ENCODE data around the gene OR2AG1.

OR2AG1 gene

GRCh38 chr11:6735306-6735705 is 47.5 kb upstream of the OR2AG1 start:
- TF ChIP-seq CEBPB (IDR thresholded peaks at IDR 0.05) = no peak
- TF ChIP-seq USF1 (IDR thresholded peaks at IDR 0.05) = no peak
- no peak for TF ChIP-seq TCF12 (IDR thresholded peaks at IDR 0.05; ENCODE audit: low read depth)
- no peak for TF ChIP-seq FOXM1 (IDR thresholded peaks at IDR 0.05; ENCODE audit: borderline replicate concordance, low read depth)
- no peak for TF ChIP-seq RAD21 (IDR thresholded peaks at IDR 0.05; ENCODE audit: low read depth)
- TF ChIP-seq CREB1 (IDR thresholded peaks at IDR 0.05; ENCODE audit: low read depth) = no peak
- no peak for TF ChIP-seq TAF1 (IDR thresholded peaks at IDR 0.05; ENCODE audit: low read depth)
- no peak for TF ChIP-seq ZBTB7A (IDR thresholded peaks at IDR 0.05; ENCODE audit: low read depth)
- no peak for TF ChIP-seq EP300 (IDR thresholded peaks at IDR 0.05; ENCODE audit: borderline replicate concordance)
- no peak for TF ChIP-seq NFIC (IDR thresholded peaks at IDR 0.05)

- TF ChIP-seq MAX (IDR thresholded peaks at IDR 0.05) (no peak), YY1 (IDR thresholded peaks at IDR 0.05; ENCODE audit: low read depth) (no peak), TCF12 (IDR thresholded peaks at IDR 0.05; ENCODE audit: low read depth) (no peak), NFIC (IDR thresholded peaks at IDR 0.05) (0 out of 2 replicates have a peak, but pooled peaks have one; percentile 22), EGR1 (IDR thresholded peaks at IDR 0.05) (no peak), REST (IDR thresholded peaks at IDR 0.05; ENCODE audit: low read depth) (no peak)
Measured at GRCh38 chr11:6736495-6737121, 46.2 kb upstream of the OR2AG1 start.

- no peak for TF ChIP-seq EP300 (IDR thresholded peaks at IDR 0.05; ENCODE audit: borderline replicate concordance)
- TF ChIP-seq ZBTB7A (IDR thresholded peaks at IDR 0.05; ENCODE audit: low read depth) = no peak
- TF ChIP-seq RAD21 (IDR thresholded peaks at IDR 0.05; ENCODE audit: low read depth) = peak; percentile 55
- TF ChIP-seq REST (IDR thresholded peaks at IDR 0.05; ENCODE audit: low read depth) = no peak
- TF ChIP-seq USF1 (IDR thresholded peaks at IDR 0.05) = no peak
- no peak for TF ChIP-seq EGR1 (IDR thresholded peaks at IDR 0.05)
- no peak for TF ChIP-seq TCF12 (IDR thresholded peaks at IDR 0.05; ENCODE audit: low read depth)
Measured at GRCh38 chr11:6737872-6738466, 44.9 kb upstream of the OR2AG1 start.

GRCh38 chr11:6738590-6738989 is 44.2 kb upstream of the OR2AG1 start:
- TF ChIP-seq EP300 (IDR thresholded peaks at IDR 0.05; ENCODE audit: borderline replicate concordance) (no peak), EGR1 (IDR thresholded peaks at IDR 0.05) (no peak), MAX (IDR thresholded peaks at IDR 0.05) (no peak), TCF12 (IDR thresholded peaks at IDR 0.05; ENCODE audit: low read depth) (no peak), REST (IDR thresholded peaks at IDR 0.05; ENCODE audit: low read depth) (no peak), CREB1 (IDR thresholded peaks at IDR 0.05; ENCODE audit: low read depth) (no peak)

- no peak for TF ChIP-seq CEBPB (IDR thresholded peaks at IDR 0.05)
- TF ChIP-seq EGR1 (IDR thresholded peaks at IDR 0.05) = no peak
- TF ChIP-seq TAF1 (IDR thresholded peaks at IDR 0.05; ENCODE audit: low read depth) = no peak
- TF ChIP-seq USF1 (IDR thresholded peaks at IDR 0.05) = no peak
- TF ChIP-seq YY1 (IDR thresholded peaks at IDR 0.05; ENCODE audit: low read depth) = no peak
- no peak for TF ChIP-seq RAD21 (IDR thresholded peaks at IDR 0.05; ENCODE audit: low read depth)
- no peak for TF ChIP-seq CREB1 (IDR thresholded peaks at IDR 0.05; ENCODE audit: low read depth)
- no peak for TF ChIP-seq NFIC (IDR thresholded peaks at IDR 0.05)
- TF ChIP-seq REST (IDR thresholded peaks at IDR 0.05; ENCODE audit: low read depth) = no peak
- TF ChIP-seq TEAD4 (IDR thresholded peaks at IDR 0.05) = no peak
- TF ChIP-seq FOXM1 (IDR thresholded peaks at IDR 0.05; ENCODE audit: borderline replicate concordance, low read depth) = no peak
- TF ChIP-seq TCF12 (IDR thresholded peaks at IDR 0.05; ENCODE audit: low read depth) = no peak
- no peak for TF ChIP-seq ZBTB7A (IDR thresholded peaks at IDR 0.05; ENCODE audit: low read depth)
- no peak for TF ChIP-seq EP300 (IDR thresholded peaks at IDR 0.05; ENCODE audit: borderline replicate concordance)
- no peak for TF ChIP-seq MAX (IDR thresholded peaks at IDR 0.05)
Measured at GRCh38 chr11:6742260-6742659, 40.6 kb upstream of the OR2AG1 start.
